H9 (cell line): Measurements from ENCODE around the gene STYXL2. TPM values are rescaled to one million over a fixed set of nuclear protein-coding genes. Genes with fewer than 3 reads are reported as not detected.

ENCODE experiments used
- DNase-seq: peaks from one replicate; pipeline ENCODE4 v3.0.0-alpha.2; 2017
- H2AFZ ChIP-seq: one replicate; pipeline ENCODE4 v1.6.1; 2013; ENCODE audit warnings: mild to moderate bottlenecking, low read length, control low read depth, moderate library complexity
- H2AK5ac ChIP-seq: 2 replicates; pipeline ENCODE4 v1.6.1; 2013; ENCODE audit warnings: low read length, control low read depth, mixed read lengths; ENCODE audit not compliant: insufficient read length
- H2BK120ac ChIP-seq: one replicate; pipeline ENCODE4 v1.6.1; 2013; ENCODE audit warnings: low read depth, mild to moderate bottlenecking, low read length, control low read depth, inconsistent platforms; ENCODE audit not compliant: poor library complexity, severe bottlenecking
- H2BK12ac ChIP-seq: 2 replicates; pipeline ENCODE4 v1.6.1; 2013; ENCODE audit warnings: low read length, control low read depth, mixed read lengths, low read depth; ENCODE audit not compliant: insufficient read length
- H2BK15ac ChIP-seq: 2 replicates; pipeline ENCODE4 v1.6.1; 2013; ENCODE audit warnings: low read depth, low read length, control low read depth
- H2BK20ac ChIP-seq: one replicate; pipeline ENCODE4 v1.6.1; 2013; ENCODE audit warnings: low read depth, mild to moderate bottlenecking, low read length, control low read depth, inconsistent platforms; ENCODE audit not compliant: poor library complexity, severe bottlenecking
- H2BK5ac ChIP-seq: 2 replicates; pipeline ENCODE4 v1.6.1; 2013; ENCODE audit warnings: low read length, control low read depth, mixed read lengths; ENCODE audit not compliant: insufficient read length
- H3K14ac ChIP-seq: 2 replicates; pipeline ENCODE4 v1.6.1; 2013; ENCODE audit warnings: low read length, control low read depth; ENCODE audit not compliant: insufficient read depth
- H3K18ac ChIP-seq: 2 replicates; pipeline ENCODE4 v1.6.1; 2013; ENCODE audit warnings: low read depth, mild to moderate bottlenecking, mixed read lengths, low read length, control low read depth; ENCODE audit not compliant: insufficient read length
- H3K23ac ChIP-seq: 2 replicates; pipeline ENCODE4 v1.6.1; 2013; ENCODE audit warnings: low read length, control low read depth, mixed read lengths, low read depth; ENCODE audit not compliant: insufficient read length
- H3K23me2 ChIP-seq: 2 replicates; pipeline ENCODE4 v1.6.1; 2013; ENCODE audit warnings: low read depth, mild to moderate bottlenecking, mixed read lengths, low read length, control low read depth; ENCODE audit not compliant: insufficient read length, poor library complexity, severe bottlenecking
- H3K27ac ChIP-seq: 2 replicates; pipeline ENCODE4 v1.5.1; 2013; ENCODE audit warnings: low read length, control low read depth, mixed read lengths, low read depth; ENCODE audit not compliant: insufficient read length
- H3K27me3 ChIP-seq: 2 replicates; pipeline ENCODE4 v1.6.1; 2013; ENCODE audit warnings: low read length, control low read depth, inconsistent platforms; ENCODE audit not compliant: insufficient read depth
- H3K4ac ChIP-seq: 2 replicates; pipeline ENCODE4 v1.6.1; 2013; ENCODE audit warnings: low read depth, mild to moderate bottlenecking, control low read depth, inconsistent platforms, low read length, moderate library complexity
- H3K4me1 ChIP-seq: 2 replicates; pipeline ENCODE4 v1.6.1; 2013; ENCODE audit warnings: low read length, control low read depth, inconsistent platforms; ENCODE audit not compliant: insufficient read depth
- H3K4me2 ChIP-seq: 2 replicates; pipeline ENCODE4 v1.6.1; 2013; ENCODE audit warnings: low read length, control low read depth, mixed read lengths; ENCODE audit not compliant: insufficient read length, insufficient read depth
- H3K56ac ChIP-seq: 2 replicates; pipeline ENCODE4 v1.6.1; 2013; ENCODE audit warnings: low read depth, mild to moderate bottlenecking, mixed read lengths, low read length, control low read depth; ENCODE audit not compliant: insufficient read length
- H3K79me1 ChIP-seq: 2 replicates; pipeline ENCODE4 v1.6.1; 2013; ENCODE audit warnings: low read depth, mild to moderate bottlenecking, moderate library complexity, low read length, control low read depth, inconsistent platforms; ENCODE audit not compliant: insufficient read depth, poor library complexity, severe bottlenecking
- H3K79me2 ChIP-seq: 2 replicates; pipeline ENCODE4 v1.6.1; 2013; ENCODE audit warnings: low read length, control low read depth, inconsistent platforms; ENCODE audit not compliant: insufficient read depth
- H3K9ac ChIP-seq: 2 replicates; pipeline ENCODE4 v1.6.1; 2013; ENCODE audit warnings: low read length, control low read depth, mixed read lengths; ENCODE audit not compliant: insufficient read length; ENCODE audit errors: extremely low read depth
- H3K9me3 ChIP-seq: one replicate; pipeline ENCODE4 v1.6.1; 2013; ENCODE audit warnings: low read depth, low read length, inconsistent platforms; ENCODE audit not compliant: control insufficient read depth
- H3T11ph ChIP-seq: one replicate; pipeline ENCODE4 v1.6.1; 2013; ENCODE audit warnings: mild to moderate bottlenecking, low read length, control low read depth, inconsistent platforms
- H4K20me1 ChIP-seq: one replicate; pipeline ENCODE4 v1.6.1; 2013; ENCODE audit not compliant: control insufficient read depth, insufficient read length, insufficient read depth
- H4K5ac ChIP-seq: 2 replicates; pipeline ENCODE4 v1.6.1; 2013; ENCODE audit warnings: low read depth, mild to moderate bottlenecking, mixed read lengths, low read length, control low read depth; ENCODE audit not compliant: insufficient read length
- H4K8ac ChIP-seq: replicated peaks from 2 replicates; pipeline ENCODE4 v1.6.1; 2013; ENCODE audit warnings: low read length, control low read depth, mixed read lengths, low read depth; ENCODE audit not compliant: insufficient read length
- H4K91ac ChIP-seq: 2 replicates; pipeline ENCODE4 v1.6.1; 2013; ENCODE audit warnings: low read depth, mild to moderate bottlenecking, moderate library complexity, mixed read lengths, low read length, control low read depth; ENCODE audit not compliant: insufficient read length
- H3K27ac Mint-ChIP-seq, 3 experiments: 2 replicates in 2 of 3; 3 replicates in 1 of 3; pipeline ENCODE4 v1.8.0; 2020 to 2021; ENCODE audit warnings: mixed read lengths in 3 of 3, mild to moderate bottlenecking in 1 of 3, moderate library complexity in 1 of 3
- H3K27me3 Mint-ChIP-seq: 2 replicates; pipeline ENCODE4 v1.8.0; 2021; ENCODE audit warnings: low read depth, mild to moderate bottlenecking, moderate library complexity, mixed read lengths
- H3K36me3 Mint-ChIP-seq, 3 experiments: 2 replicates in 2 of 3; 3 replicates in 1 of 3; pipeline ENCODE4 v1.8.0; 2020 to 2021; ENCODE audit warnings: low read depth in 3 of 3, mixed read lengths in 3 of 3; ENCODE audit not compliant: insufficient read depth in 1 of 3
- H3K4me1 Mint-ChIP-seq, 2 experiments: 2 replicates each; pipeline ENCODE4 v1.8.0; 2020; ENCODE audit warnings: mixed read lengths in 2 of 2
- H3K4me3 Mint-ChIP-seq, 2 experiments: 2 replicates in 1 of 2; 3 replicates in 1 of 2; pipeline ENCODE4 v1.8.0; 2020 to 2021; ENCODE audit warnings: mild to moderate bottlenecking in 2 of 2, mixed read lengths in 2 of 2, moderate library complexity in 1 of 2
- H3K9me3 Mint-ChIP-seq, 2 experiments: 2 replicates in 1 of 2; 3 replicates in 1 of 2; pipeline ENCODE4 v1.8.0; 2020; ENCODE audit warnings: mild to moderate bottlenecking in 2 of 2, mixed read lengths in 2 of 2, moderate library complexity in 1 of 2
- WGBS: extraction: QIAGEN DNeasy Blood & Tissue Kit; methylation state at CpG from one replicate; pipeline ENCODE4 v1.1.7; 2013; ENCODE audit warnings: missing lambda C conversion rate, low lambda C conversion rate, mixed read lengths; ENCODE audit not compliant: insufficient read length; ENCODE audit errors: extremely low coverage; 5-methylcytosine and 5-hydroxymethylcytosine counted together
- total RNA-seq: library from RNA; stranded (reverse); gene quantifications from 2 replicates; pipeline ENCODE4 v1.2.1, GENCODE V29; 2021
- TF ChIP-seq, protein P1 (sequence below): fragments of 200-600 bp; sonication (generic); conservative IDR thresholded peaks from 3 replicates; pipeline ENCODE4 v1.8.0; 2021; ENCODE audit warnings: antibody characterized with exemption, mild to moderate bottlenecking

Gene STYXL2
- total RNA-seq, 1 experiment from 2014 or later: 0.09 TPM

DNA sequence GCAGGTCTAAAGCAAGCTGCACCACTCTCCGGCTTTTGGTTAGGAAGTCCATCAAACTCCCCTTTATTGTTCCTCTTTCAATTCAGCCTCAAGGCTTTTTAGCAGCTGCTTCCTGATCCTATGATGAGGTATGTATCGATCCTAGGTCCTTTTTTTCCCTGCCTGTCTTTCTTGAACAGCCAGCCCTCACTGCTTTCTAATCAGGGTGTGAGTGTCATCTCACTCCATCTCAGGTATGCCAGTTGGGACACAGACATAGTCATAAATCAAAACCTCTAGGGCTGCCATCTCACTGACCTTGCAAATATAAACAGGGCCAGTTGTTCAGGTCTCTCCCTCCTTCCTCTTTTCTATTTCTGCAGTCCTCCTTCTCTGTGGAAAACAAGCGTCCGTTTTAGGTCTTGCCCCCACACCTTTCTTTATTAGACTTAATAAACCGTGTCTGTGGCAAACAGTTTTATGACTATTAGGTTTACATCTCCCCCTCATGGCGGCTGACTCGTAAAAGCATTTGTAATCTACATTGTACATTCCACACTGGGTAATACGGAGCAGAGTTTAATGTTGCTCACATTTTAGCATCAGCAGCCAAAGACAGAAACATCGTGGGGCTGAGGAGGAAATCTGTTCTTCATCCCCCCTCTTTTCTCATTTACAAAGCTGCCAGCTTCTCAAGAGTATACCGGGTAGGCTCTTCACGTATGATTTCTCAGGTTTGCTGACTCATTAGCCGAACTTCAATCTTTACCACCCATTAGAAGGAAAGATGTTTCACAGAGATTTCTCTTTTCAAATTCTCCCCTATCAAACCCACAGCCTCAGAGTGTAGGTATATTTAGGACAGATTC, 11.6 kb downstream of the STYXL2 start:
- Histone ChIP-seq H3K14ac (no peak overlapping the region), H3K27ac (no peak overlapping the region), H3K79me2 (no peaks in the 10 kb centered on the region), H3K9me3 (no peaks in the 10 kb centered on the region), H3K18ac (no peak overlapping the region), H2BK15ac (no peak overlapping the region), H3K4ac (no peak overlapping the region), H3K9ac (no peak overlapping the region), H3T11ph (no peak overlapping the region), H2BK12ac (no peak overlapping the region), H2BK120ac (no peak overlapping the region), H4K20me1 (no peaks in the 10 kb centered on the region), H3K23me2 (no peaks in the 10 kb centered on the region), H3K4me1 (peaks cover 15% of the 10 kb centered on the region; the same call in 1 of the 2 replicates), H2BK20ac (no peak overlapping the region), H3K23ac (no peak overlapping the region), H2AK5ac (no peak overlapping the region), H3K79me1 (no peaks in the 10 kb centered on the region), H4K91ac (no peak overlapping the region), H2AFZ (no peak overlapping the region), H3K56ac (no peak overlapping the region), H4K5ac (no peak overlapping the region), H4K8ac (no peak overlapping the region), H3K4me2 (no peak overlapping the region), H3K27me3 (no peaks in the 10 kb centered on the region), H2BK5ac (no peak overlapping the region)
- Mint-ChIP-seq H3K27me3 (0 out of 2 replicates have a peak, but pooled peaks cover 2% of the 10 kb centered on the region), H3K36me3 (peaks cover 0 to 3% (median 0%) of the 10 kb centered on the region in 3 experiments; a peak in 1 of 7 replicates), H3K9me3 (no peaks in the 10 kb centered on the region; a peak in 2 of 5 replicates), H3K27ac (peak overlapping the region in 1 of 3 experiments; percentile 41; a peak in 1 of 7 replicates), H3K4me3 (no peak overlapping the region), H3K4me1 (peaks cover 45 to 62% of the 10 kb centered on the region in 2 experiments)
- WGBS: no CpG with 5 or more reads among the region's 12 CpGs
- DNase-seq: no peak
- TF ChIP-seq, protein P1, sequence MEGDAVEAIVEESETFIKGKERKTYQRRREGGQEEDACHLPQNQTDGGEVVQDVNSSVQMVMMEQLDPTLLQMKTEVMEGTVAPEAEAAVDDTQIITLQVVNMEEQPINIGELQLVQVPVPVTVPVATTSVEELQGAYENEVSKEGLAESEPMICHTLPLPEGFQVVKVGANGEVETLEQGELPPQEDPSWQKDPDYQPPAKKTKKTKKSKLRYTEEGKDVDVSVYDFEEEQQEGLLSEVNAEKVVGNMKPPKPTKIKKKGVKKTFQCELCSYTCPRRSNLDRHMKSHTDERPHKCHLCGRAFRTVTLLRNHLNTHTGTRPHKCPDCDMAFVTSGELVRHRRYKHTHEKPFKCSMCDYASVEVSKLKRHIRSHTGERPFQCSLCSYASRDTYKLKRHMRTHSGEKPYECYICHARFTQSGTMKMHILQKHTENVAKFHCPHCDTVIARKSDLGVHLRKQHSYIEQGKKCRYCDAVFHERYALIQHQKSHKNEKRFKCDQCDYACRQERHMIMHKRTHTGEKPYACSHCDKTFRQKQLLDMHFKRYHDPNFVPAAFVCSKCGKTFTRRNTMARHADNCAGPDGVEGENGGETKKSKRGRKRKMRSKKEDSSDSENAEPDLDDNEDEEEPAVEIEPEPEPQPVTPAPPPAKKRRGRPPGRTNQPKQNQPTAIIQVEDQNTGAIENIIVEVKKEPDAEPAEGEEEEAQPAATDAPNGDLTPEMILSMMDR: no peak
